HEK293 (cell line): Measurements from ENCODE around the gene CCDC136.

Source experiments
- KLF17 ChIP-seq: fragments of 450-650 bp; formaldehyde crosslinking; IDR thresholded peaks from 2 replicates; pipeline ENCODE4 v1.5.1; 2016; ENCODE audit warnings: missing biosample characterization, missing genetic modification characterization
- PATZ1 ChIP-seq: fragments of 450-650 bp; formaldehyde crosslinking; IDR thresholded peaks from 2 replicates; pipeline ENCODE4 v1.5.1; 2016; ENCODE audit warnings: missing biosample characterization, missing genetic modification characterization
- ZBTB1 ChIP-seq: fragments of 450-650 bp; formaldehyde crosslinking; IDR thresholded peaks from 2 replicates; pipeline ENCODE4 v1.5.1; 2016; ENCODE audit warnings: missing biosample characterization, missing genetic modification characterization
- ZBTB21 ChIP-seq: fragments of 450-650 bp; formaldehyde crosslinking; IDR thresholded peaks from 2 replicates; pipeline ENCODE4 v1.5.1; 2017; ENCODE audit warnings: missing biosample characterization, missing genetic modification characterization
- ZBTB26 ChIP-seq: fragments of 450-650 bp; formaldehyde crosslinking; optimal IDR thresholded peaks from 2 replicates; pipeline ENCODE3; 2016; ENCODE audit warnings: missing biosample characterization, mild to moderate bottlenecking, missing genetic modification characterization
- ZBTB44 ChIP-seq: fragments of 450-650 bp; IDR thresholded peaks from 2 replicates; pipeline ENCODE4 v1.5.1; 2018; ENCODE audit warnings: missing biosample characterization, mild to moderate bottlenecking, missing genetic modification characterization
- ZNF311 ChIP-seq: fragments of 450-650 bp; formaldehyde crosslinking; IDR thresholded peaks from 2 replicates; pipeline ENCODE4 v1.5.1; 2017; ENCODE audit warnings: missing biosample characterization, missing genetic modification characterization, borderline replicate concordance
- ZNF366 ChIP-seq: fragments of 450-650 bp; formaldehyde crosslinking; conservative IDR thresholded peaks from 2 replicates; pipeline ENCODE4 v1.5.1; 2016; ENCODE audit warnings: missing biosample characterization, missing genetic modification characterization
- ZNF416 ChIP-seq: fragments of 450-650 bp; formaldehyde crosslinking; IDR thresholded peaks from 2 replicates; pipeline ENCODE4 v1.5.1; 2016; ENCODE audit warnings: missing biosample characterization, missing genetic modification characterization
- ZNF449 ChIP-seq: fragments of 450-650 bp; formaldehyde crosslinking; IDR thresholded peaks from 2 replicates; pipeline ENCODE4 v1.5.1; 2017; ENCODE audit warnings: missing biosample characterization, mild to moderate bottlenecking, missing genetic modification characterization, moderate library complexity
- ZNF514 ChIP-seq: fragments of 450-650 bp; formaldehyde crosslinking; IDR thresholded peaks from 2 replicates; pipeline ENCODE4 v1.5.1; 2016; ENCODE audit warnings: missing biosample characterization, missing genetic modification characterization
- ZNF560 ChIP-seq: fragments of 450-650 bp; formaldehyde crosslinking; IDR thresholded peaks from 2 replicates; pipeline ENCODE4 v1.5.1; 2017; ENCODE audit warnings: missing biosample characterization, missing genetic modification characterization, borderline replicate concordance
- ZNF704 ChIP-seq: fragments of 450-650 bp; formaldehyde crosslinking; IDR thresholded peaks from 2 replicates; pipeline ENCODE4 v1.5.1; 2016; ENCODE audit warnings: missing biosample characterization, missing genetic modification characterization
- TF ChIP-seq, protein P1 (sequence below): fragments of 450-650 bp; formaldehyde crosslinking; IDR thresholded peaks from 2 replicates; pipeline ENCODE4 v1.5.1; 2016; ENCODE audit warnings: missing biosample characterization, missing genetic modification characterization, low read depth

CCDC136 gene

GRCh38 chr7:128859232-128860157 lies 67.7 kb downstream of the CCDC136 start (continued):
- TF ChIP-seq ZNF514 (no peak), ZNF704 (no peak), ZBTB26 (no peak), ZNF449 (tag by site-specific recombination) (no peak), ZNF366 (no peak), ZNF416 (no peak), ZBTB21 (tag by site-specific recombination) (no peak), ZBTB44 (tag by site-specific recombination) (no peak), PATZ1 (tag by site-specific recombination) (0 out of 2 replicates have a peak, but pooled peaks have one; percentile 35), KLF17 (tag by site-specific recombination) (no peak), ZBTB1 (tag by site-specific recombination) (no peak), ZNF311 (tag by site-specific recombination) (no peak), ZNF560 (tag by site-specific recombination) (no peak)
- TF ChIP-seq, protein P1, sequence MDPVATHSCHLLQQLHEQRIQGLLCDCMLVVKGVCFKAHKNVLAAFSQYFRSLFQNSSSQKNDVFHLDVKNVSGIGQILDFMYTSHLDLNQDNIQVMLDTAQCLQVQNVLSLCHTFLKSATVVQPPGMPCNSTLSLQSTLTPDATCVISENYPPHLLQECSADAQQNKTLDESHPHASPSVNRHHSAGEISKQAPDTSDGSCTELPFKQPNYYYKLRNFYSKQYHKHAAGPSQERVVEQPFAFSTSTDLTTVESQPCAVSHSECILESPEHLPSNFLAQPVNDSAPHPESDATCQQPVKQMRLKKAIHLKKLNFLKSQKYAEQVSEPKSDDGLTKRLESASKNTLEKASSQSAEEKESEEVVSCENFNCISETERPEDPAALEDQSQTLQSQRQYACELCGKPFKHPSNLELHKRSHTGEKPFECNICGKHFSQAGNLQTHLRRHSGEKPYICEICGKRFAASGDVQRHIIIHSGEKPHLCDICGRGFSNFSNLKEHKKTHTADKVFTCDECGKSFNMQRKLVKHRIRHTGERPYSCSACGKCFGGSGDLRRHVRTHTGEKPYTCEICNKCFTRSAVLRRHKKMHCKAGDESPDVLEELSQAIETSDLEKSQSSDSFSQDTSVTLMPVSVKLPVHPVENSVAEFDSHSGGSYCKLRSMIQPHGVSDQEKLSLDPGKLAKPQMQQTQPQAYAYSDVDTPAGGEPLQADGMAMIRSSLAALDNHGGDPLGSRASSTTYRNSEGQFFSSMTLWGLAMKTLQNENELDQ (tag by site-specific recombination), result no peak
